ENCODE measurements around the gene IL1RAPL2. TPM values are rescaled to one million over a fixed set of nuclear protein-coding genes. Genes with fewer than 3 reads are reported as not detected.

The IL1RAPL2 gene
- total and polyA plus RNA-seq, 2 of the 8 experiments (the other 6 are each of a cell fraction or from before 2014, with no cell fraction given): 0.20 to 1.3 TPM

GRCh38 chrX:104852241-104852640 lies 286.2 kb downstream of the IL1RAPL2 start (continued):
- TF ChIP-seq MAX (IDR thresholded peaks at IDR 0.05): no peak
- TF ChIP-seq CHD7 (IDR thresholded peaks at IDR 0.05; ENCODE audit: insufficient replicate concordance, low read length): no peak
- no peak for TF ChIP-seq MAFK (IDR thresholded peaks at IDR 0.05; ENCODE audit: low read depth, low read length)
- TF ChIP-seq SP1 (IDR thresholded peaks at IDR 0.05; ENCODE audit: low read depth, low read length): no peak
- TF ChIP-seq ATF2 (IDR thresholded peaks at IDR 0.05; ENCODE audit: low read length): no peak
- no peak for TF ChIP-seq PHF8 (conservative IDR thresholded peaks at IDR 0.05; ENCODE audit: low read depth, low read length)

All from H1 (cell line).